RPMI8226 (cell line): Measurements from ENCODE around the gene SIX1.

Experiments used
- DNase-seq: peaks from one replicate; pipeline ENCODE4 v3.0.0-alpha.2; 2015

The SIX1 gene

DNA sequence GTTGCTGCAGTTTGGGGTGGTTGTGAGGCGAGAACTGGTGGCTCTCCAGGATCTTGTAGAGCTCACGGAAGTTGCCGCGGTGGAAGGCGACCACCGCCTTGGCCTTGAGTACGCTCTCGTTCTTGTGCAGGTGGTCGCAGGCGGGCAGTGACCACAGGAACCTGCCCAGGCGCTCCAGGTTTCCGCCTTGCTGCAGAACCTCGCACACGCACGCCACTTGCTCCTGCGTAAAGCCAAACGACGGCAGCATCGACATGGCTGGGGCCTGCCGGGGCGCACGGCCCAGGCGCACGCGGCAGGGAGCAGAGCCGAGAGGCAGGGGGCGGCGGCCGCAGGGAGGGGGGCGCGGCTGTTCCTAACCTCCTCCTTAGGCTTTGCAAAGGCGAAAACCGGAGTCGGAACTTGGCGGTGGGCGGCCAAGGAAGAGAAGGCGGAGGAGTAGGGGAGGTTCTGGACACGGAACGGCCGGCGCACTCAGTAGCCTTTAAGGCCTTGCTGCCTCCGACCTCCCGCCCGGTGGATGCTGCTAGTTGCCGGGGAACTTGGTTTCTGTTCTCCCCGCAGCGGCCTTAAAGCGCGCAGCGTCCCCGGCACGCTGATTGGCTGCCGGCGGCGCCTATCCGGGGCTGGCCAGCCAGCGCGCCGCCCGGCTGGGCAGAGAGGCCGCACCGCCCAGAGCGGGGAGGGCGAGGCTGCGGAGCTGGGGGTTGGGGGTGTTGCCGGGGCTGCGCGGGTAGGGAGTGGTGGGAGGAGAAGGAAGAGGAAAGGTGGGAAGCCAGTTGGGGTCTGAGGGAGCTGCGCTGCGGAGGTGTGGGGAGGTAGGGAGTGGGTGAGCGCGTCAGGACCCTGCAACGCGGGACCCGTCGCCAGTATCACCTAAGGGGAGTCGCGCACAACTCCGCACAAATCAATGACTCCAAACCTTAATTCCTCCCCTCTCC lies at the start of gene SIX1:
TSS of gene SIX1 (minus strand) at position 544 of the 941 bp plus-strand sequence. CDS start at position 256, 288 bp downstream.
- DNase-seq, result no peak

DNA sequence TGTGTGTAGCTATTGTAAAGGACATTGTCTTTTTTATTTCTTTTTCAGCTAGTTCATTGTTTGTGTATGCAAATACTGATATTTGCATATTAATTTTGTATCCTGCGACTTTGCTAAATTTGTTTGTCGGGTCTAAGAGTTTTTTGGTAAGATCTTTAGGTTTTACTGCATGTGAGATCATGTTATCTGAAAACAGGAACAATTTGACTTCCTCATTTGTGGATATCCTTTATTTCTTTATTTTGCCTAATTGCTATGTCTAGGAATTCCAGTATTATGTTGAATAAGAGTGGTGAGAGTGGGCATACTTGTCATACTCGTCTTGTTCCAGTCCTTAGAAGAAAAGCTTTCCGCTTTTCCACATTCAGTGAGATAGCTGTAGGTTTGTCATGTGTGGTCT lies 46.0 kb upstream of the SIX1 start:
- DNase-seq, result no peak

DNA sequence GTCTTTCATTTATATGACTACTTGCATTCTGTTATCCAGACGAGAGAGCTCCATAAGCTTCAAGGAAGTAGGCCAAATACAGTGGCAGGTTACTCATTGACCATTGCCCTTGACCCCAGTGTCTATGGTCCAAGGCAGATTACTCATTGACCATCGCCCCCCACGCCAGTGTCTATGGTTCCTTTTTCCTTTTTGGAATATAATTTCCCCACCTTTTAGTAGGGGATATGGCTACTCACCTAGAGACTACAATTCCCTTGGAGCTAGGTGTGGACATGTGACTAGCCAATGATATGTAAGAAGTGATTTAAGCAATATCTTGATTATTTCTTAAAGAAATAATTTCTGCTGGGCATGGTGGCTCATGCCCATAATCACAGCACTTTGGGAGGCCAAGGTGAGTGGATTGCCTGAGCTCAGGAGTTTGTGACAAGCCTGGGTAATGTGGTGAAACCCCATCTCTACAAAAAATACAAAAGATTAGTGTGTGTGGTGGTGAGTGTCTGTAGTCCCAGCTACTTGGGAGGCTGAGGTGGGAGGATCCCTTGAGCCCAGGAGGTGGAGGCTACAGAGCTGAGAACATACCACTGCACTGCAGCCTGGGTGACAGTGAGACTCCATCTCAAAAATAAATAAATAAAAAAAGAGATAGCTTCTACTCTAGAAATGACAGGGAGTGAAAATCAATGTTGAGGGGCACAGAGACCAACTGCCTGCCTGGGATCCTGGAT lies 42.3 kb upstream of the SIX1 start:
- DNase-seq, result no peak

DNA sequence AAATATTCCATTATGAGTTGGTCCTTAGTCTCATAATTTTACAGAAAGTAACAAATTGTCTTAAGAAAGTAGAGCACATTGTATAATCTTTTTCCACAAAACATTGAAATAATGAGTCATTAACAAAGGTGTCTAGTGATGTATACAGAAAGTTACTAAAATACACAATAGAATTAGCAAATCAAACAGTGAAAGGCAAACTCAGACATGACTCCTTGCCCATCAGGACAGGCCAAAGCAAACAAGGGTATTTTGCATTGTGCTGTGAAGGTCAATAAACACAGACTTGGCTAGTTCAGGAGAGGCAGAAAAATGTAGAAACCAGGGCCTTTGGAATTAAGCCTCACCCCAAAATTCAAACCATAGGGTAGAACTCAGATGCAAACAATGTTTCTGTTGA lies 37.6 kb upstream of the SIX1 start:
- no peak for DNase-seq

DNA sequence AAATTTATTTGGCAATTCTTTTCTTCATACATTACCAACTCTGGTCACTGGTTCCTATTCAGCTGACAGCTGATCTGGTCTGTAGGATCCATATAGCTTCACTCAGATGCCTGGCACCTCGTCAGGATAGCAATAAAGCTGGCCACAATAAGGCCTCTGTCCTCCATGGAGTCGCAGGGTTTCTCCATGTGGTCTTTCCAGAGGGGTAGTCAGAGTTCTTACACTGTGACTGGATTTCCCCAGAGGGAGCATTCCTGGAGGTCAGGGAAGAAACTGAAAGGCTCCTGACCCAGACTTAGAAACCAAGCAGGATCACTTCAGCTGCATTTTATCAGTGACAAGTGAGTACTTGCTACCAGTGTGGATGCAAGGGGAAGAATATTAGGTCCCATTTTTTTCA lies 34.9 kb upstream of the SIX1 start:
- DNase-seq, result no peak

DNA sequence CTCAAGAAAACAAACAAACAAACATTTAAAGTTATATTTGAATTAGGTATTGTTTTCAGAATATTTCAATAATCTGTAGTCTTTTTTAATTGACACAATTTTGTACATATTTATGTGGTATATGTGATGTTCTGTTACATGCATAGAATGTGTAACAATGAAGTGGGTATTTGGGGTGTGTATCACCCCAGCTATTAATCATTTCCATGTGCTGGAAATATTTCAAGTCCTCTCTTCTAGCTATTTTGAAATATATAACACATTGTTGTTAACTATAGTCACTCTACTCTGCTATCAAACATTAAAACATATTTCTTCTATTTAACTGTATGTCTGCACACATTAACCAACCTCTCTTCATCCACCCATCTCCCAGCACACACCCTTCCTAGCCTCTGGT lies 32.0 kb upstream of the SIX1 start:
- no peak for DNase-seq

DNA sequence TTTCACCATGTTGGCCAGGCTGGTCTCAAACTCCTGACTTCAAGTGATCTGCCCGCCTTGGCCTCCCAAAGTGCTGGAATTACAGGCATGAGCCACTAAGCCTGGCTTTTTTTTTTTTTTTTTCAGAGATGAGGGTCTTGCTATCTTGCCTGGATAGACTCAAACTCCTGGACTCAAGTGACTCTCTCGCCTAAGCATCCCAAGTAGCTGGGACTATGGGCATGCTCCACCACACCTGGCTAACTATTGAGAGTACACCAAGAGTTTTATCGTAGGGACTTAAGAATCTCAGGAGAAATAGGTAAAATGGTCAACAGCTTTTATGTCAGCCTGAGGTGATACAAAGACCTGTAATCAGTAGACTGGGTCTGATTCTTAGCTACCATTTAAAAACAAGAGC lies 31.2 kb upstream of the SIX1 start:
- no peak for DNase-seq

DNA sequence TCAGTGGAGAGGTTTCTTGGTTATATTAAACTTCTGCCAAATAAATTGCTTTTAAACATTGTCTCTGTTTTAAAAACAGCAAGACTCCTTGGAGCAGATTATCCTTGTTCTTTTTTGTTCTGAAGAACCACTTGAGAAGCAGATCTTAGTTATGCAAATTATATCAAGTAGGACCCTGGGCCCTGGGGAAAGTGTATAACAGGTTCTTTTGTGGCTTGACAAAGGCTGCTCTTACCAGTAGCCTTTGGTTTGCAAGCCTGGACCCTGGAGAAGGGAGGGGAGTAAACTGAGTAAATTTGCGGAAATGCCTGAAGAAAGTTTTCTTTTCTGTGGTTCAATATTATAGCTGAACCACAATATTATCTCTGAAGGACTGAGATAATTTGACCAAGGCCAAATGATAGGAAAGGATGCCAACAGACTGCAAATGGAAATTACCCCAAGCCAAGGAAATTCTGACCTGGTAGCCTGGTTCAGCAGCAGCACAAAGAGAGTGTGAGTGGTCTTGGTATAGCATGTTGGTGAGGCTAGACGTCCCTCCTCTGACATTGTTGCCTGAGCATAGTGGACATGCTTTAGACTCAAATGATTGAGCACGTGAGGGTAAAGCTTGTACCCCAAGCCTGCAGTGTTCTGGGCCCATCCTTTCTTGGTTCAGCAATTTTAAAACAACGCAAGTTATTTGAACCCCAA lies 30.4 kb upstream of the SIX1 start:
- DNase-seq, result no peak

DNA sequence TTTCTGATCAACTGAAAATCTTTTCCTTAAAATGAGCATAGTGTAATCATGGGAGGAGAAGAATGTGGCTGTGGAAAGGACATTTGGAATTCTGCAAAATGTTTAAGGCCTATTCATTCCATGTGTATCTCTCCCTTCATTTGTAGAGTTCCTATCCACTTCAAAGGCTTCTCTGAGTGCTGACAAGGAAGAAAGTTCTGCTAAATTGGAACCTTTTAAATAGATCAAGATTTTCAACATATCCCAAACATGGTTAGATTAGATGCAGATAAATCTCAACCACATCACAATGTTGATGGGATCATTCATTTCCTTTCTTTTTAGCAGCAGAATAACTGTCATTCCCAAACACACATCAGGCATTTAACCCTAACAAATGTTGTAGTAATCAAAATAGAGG lies 28.4 kb upstream of the SIX1 start:
- DNase-seq, result no peak

DNA sequence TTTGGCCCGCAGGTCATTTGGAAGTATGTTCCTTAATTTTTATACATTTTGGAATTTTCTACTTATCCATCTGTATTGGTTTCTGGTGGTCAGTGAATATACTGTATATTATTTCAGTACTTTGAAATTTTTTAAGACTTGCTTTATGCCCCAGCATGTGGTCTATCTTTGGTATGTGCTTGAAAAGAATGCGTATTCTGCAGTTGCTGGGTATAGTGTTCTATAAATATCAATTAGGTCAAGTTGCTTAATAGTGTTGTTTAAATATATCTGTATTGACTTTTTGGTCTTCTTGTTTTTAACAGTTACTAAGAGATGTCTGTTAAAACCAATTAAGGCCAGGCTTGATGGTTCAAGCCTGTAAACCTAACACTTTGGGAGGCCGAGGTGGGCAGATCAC lies 21.7 kb upstream of the SIX1 start:
- DNase-seq, result no peak

DNA sequence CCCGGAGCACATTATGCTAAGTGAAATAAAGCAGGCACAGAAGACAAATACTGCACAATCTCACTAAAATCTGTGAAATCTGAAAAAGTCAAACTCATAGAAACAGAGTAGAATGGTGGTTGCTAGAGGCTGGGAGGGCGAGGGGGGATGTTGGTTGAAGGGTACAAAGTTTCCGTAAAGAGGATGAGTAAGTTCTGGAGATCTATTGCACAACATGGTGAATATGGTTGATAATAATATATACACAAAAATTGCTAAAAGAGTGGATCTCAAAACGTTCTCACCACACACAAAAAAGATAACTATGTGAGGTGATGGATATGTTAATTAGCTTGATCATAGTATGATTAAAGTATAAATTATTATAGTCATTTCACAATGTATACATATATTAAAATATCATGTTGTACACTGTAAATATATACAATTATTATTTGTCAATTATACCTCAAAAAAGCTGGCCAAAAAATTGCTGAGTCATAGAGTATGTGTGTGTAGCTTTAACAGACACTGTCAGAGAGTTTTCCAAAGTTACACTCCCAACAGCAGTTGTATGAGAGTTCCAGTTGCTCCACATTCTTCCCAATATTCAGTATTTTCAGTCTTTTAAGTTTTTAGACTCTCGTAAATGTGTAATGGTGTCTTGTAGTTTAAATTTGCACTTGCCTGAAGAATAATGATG lies 19.3 kb upstream of the SIX1 start:
- no peak for DNase-seq

DNA sequence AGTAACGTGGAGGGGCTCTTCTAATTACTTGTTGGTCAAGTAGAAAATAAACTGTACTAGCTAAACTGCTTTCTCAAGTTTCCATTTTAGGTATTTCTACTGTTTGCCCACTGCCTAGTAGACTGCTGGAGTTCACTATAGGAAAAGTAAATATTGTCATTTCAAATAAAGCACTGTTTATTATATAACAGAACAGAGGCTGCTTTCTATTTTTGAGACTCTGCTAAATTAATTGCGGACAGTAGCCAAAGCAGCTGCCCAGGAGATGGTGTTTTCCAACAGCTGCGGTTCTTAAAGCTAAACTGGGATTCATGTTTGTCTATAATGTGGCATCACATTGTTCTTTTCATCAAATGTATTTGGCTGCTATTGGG lies 15.9 kb upstream of the SIX1 start:
- DNase-seq, result no peak

DNA sequence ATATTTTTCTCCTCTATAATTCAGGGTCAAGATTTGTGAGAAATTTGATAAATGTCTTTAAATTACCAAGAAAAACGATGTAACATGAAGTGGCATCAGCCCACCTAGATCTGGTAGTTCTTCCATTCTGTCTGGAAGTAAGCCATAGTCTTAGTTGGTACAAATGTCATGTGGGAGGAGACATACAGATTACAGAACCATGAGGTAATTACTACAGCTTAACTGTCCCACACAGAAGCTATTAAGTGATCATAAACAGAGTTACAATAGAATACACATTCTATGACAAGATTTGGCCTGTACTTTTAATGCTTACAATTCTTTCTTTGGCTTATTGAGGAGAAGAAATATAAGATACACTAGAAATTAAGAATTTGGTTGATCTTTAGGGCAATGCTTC lies 13.7 kb upstream of the SIX1 start:
- no peak for DNase-seq

DNA sequence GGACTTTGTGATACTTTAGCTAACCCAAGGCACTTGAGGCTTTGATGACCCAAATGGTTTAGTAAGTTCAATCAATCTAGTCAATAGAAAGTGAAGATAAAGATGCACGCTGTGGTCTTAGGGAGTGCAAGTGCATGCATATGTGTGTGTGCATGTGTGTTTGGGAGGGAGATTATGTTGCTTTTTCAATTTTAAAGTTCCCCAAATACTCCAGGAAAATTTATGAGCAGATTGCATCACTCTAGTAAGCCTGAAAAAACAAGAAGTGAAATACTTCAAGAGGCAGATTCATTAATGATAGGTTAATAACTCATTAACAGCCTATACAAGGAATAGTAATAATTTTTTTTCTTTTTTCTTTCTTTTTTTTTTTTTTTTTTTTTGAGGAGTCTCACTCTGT lies 12.4 kb upstream of the SIX1 start:
- DNase-seq, result no peak

DNA sequence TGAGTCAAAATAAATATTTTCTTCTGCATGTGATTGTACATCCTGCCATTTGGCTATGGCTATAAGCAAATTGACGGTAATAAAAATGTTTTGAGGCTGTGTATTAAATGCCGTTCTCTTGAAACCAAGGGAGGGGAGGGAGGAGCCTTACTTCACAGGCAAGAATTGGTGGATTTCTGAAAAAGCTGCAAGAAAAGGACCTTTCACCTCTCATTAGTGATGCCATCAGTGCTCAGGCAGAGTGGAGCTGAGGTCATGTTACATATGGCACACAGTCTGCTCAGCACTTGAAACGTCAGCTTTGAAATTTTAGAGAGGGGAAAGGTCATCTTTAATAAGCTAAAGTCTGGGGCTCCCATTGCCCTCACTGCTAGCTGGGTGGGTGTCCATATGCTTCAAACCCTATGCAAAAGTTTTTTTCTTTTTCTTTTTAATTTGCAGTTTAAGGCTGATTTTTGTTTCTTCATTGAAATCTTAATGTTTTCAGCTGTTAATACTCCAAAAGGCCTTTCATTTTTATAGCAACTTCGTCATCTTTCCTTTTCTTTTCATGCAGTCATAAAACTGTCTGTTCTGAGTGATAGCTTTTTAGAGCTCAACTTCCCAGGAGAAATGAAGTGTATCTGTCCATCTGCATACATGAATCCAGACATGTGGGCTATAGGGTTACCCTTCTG lies 9.8 kb upstream of the SIX1 start:
- no peak for DNase-seq

DNA sequence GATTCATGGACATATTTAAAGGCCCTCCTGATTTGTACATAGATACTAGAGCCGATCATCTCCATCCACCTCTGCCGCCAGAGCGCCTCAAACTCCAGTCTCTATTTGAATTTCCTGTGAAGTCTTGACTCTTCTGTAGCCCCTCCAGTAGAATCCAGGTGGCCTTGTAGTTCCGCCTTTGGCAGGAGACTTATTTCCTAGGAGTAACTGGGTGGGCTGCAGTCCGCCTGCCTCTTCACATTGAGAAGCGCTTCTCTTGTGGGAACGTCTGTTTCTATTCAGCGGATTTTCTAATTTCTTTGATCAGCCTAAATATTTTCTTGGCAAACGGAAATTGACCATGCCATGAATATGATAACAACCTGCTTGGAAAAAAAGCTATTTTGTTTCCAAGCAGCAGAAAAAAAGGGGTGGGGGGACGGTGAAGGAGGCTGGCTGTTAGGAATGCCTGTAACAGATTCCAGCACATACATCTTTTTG lies 9.0 kb upstream of the SIX1 start:
- no peak for DNase-seq

DNA sequence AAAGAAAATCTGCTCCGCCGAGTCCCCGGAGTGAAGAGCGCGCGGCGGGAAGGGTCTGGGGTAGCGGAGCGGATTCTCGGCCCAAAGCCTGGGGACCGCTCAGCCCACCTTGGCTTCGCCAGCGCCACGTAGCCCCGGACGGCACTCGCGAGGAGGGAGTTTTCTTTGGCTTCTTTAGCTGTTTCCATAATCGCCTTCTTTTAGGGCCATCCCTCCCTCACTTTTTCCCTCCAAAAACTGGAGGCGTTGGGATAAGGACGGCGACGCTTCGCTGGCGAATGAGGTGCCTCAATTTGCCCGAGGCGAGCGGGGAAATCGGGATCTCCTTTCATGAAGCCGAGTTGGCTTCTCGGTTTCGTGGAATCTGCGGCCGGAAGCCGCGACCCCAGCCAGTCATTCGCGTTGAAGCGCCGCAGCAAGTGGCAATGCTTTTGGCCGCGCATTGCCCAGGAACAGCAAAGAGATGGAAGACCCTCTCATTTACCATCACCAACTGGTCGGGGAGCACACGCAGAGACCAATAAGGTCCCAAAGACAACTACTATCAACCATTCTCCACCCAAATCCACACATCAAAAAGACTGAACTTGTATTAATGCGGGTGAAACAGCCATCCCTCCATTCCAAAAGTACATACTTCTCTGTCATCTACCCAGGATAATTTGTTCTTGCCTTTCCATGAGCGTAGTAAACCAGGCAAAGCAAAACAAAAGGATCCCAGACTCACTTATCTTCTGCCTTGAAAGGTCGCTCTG lies 8.4 kb upstream of the SIX1 start:
- DNase-seq, result no peak

DNA sequence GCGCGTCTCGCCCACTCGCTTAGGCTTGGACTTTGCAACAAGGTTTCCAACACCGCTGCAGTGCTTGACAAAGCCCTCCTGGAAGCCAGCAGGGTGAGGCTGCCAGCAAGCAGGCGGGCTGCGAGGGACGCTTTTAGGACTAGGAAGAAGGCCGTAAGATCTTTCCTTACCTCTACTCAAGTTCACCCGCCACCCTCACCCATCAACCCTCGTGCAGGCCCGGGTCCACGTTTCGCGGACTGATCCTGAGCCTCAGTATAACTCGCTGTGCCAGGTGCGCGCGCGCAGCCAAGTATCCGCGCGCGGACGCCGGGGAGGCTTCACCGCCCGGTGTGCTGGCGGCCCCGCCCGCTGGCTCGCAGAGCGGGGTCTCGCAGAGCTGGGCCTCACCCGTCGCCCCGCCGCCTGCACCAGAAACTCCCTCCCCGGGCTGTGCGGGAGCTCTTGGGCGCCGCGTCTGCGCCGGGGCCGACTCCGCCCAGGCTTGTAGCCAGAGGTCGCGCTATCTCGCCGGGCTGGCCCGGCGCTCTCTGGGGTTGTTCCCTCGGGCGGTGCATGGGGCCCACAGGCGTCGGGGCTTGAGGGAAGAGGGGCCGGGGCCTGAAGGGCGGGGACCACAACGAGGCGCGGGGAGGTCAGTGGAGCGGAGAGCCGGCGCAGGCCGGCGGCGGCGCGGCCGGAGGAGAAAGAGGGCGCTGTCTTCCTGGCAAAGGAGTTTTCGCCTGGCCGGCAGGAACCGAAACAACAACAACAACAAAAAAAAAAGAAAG lies 7.6 kb upstream of the SIX1 start:
- DNase-seq, result peak; percentile 61

DNA sequence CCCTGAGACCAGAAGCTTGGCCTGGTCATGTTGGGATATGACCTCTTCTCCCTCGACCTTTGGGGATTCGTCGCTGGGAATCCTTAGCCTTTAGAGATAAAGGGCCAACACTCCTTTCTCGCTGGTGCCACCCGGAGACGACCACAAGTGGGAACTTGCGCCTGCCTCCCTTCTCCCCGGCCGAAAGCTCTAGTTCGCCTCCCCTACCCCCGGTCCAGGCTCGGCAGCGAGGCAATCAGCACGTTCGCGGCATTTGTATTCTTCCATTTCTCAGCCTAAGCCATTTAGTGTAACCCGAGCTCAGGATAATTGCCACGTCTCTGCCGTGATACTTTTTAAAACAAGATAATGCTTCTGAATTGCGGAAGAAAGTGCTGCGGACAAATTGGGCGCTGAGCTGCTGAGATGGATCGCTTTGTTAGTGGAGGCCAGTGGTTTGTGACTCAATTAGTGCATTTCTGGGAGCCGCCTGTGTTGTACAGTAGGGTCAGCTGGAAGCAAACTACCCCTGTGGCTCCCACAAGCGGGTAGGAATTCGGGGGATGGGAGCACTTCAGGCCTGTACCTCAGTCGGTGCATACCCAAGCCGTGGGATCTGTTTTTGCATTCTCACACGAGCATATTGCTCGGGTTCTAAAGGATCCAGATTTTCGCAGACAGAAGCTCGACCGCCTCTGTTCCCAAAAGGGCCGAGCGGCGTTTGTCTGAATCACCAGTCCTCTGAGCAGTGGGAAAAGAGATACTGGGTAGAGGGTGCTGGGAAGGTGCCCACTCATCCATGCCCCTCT lies 6.8 kb upstream of the SIX1 start:
- no peak for DNase-seq
